Spleen (tissue), 11 donors: ENCODE measurements around the gene CSRP1. TPM values are rescaled to one million over a fixed set of nuclear protein-coding genes. Genes with fewer than 3 reads are reported as not detected.
"Not testable (repeated sequence)": the region's sequence is repeated elsewhere in the genome, so short reads cannot be mapped to it uniquely, and the experiment has no call there.

Experiments used
- DNase-seq: peaks from one replicate; pipeline ENCODE4 v3.0.0-alpha.2; 2020
- H3K27ac ChIP-seq, 8 donors: fragments of 200-600 bp; sonication (generic) in 7 of 8; 1 replicate in 4 of 8; 2 replicates in 4 of 8; pipeline versions ENCODE4 v1.5.0 to v1.8.0; 2016 to 2021; ENCODE audit warnings: inconsistent platforms in 4 of 8, mild to moderate bottlenecking in 4 of 8, moderate library complexity in 1 of 8
- H3K27me3 ChIP-seq, 7 donors: fragments of 200-600 bp; sonication (generic) in 6 of 7; replicated peaks in 1 of 7; 1 replicate in 4 of 7; 2 replicates in 3 of 7; pipeline versions ENCODE4 v1.5.0 to v1.8.0; 2016 to 2021; ENCODE audit warnings: inconsistent platforms in 3 of 7, mild to moderate bottlenecking in 1 of 7
- H3K36me3 ChIP-seq, 6 donors: fragments of 200-600 bp; sonication (generic) in 5 of 6; 1 replicate in 4 of 6; 2 replicates in 2 of 6; pipeline versions ENCODE4 v1.5.0 to v1.8.0; 2016 to 2021; ENCODE audit warnings: inconsistent platforms in 2 of 6
- H3K4me1 ChIP-seq, 6 donors: fragments of 200-600 bp; sonication (generic) in 5 of 6; 1 replicate in 3 of 6; 2 replicates in 3 of 6; pipeline versions ENCODE4 v1.5.0 to v1.8.0; 2016 to 2021; ENCODE audit warnings: inconsistent platforms in 3 of 6
- H3K4me3 ChIP-seq, 8 donors: fragments of 200-600 bp; sonication (generic) in 7 of 8; 1 replicate in 4 of 8; 2 replicates in 4 of 8; pipeline versions ENCODE4 v1.5.0 to v1.8.0; 2016 to 2021; ENCODE audit warnings: inconsistent platforms in 4 of 8, mild to moderate bottlenecking in 4 of 8, moderate library complexity in 2 of 8
- H3K9me3 ChIP-seq, 8 donors: fragments of 200-600 bp; sonication (generic) in 7 of 8; 1 replicate in 4 of 8; 2 replicates in 4 of 8; pipeline versions ENCODE4 v1.5.0 to v1.8.0; 2016 to 2021; ENCODE audit warnings: inconsistent platforms in 4 of 8
- CTCF ChIP-seq, 11 experiments: fragments of 200-600 bp in 7 of 11; fragments of 450-650 bp in 4 of 11; sonication (generic) in 4 of 11; IDR thresholded peaks in 8 of 11; conservative IDR thresholded peaks in 3 of 11; 1 replicate in 7 of 11; 2 replicates in 4 of 11; pipeline versions ENCODE4 v1.4.0 to v1.8.0; 2016 to 2021; ENCODE audit warnings: antibody characterized with exemption in 11 of 11, inconsistent platforms in 4 of 11, mild to moderate bottlenecking in 1 of 11
- POLR2A ChIP-seq, 3 donors: fragments of 450-650 bp; IDR thresholded peaks; one replicate each; pipeline ENCODE4 v1.5.1; 2017; ENCODE audit warnings: antibody characterized with exemption in 3 of 3, mild to moderate bottlenecking in 1 of 3
- POLR2AphosphoS5 ChIP-seq, 3 donors: sonication (generic); formaldehyde crosslinking; IDR thresholded peaks; one replicate each; pipeline ENCODE4 v1.5.1; 2017; ENCODE audit warnings: antibody characterized with exemption in 3 of 3
- WGBS, 5 donors: extraction: QIAGEN DNeasy Blood & Tissue Kit in 3 of 5; methylation state at CpG; one replicate each; pipeline versions ENCODE4 v1.1.5 to v1.1.7; 2013 to 2018; 5-methylcytosine and 5-hydroxymethylcytosine counted together
- intact Hi-C: fragments of 100-400 bp; cut with DNase I; formaldehyde crosslinking; loops from one replicate; pipeline ENCODE4 v1.15.0; 2023; ENCODE audit warnings: low total_unique reads
- polyA plus RNA-seq, 3 donors: library from polyadenylated mRNA; stranded (reverse); fragments of 200-250 nt; gene quantifications; one replicate each; pipeline ENCODE4 v1.2.1, GENCODE V29; 2013
- total RNA-seq, 7 donors: library from RNA; depleted of rRNA in 3 of 7; stranded (reverse); fragments of >200 nt in 3 of 7; fragmentation: NEBNext Ultra II Directional in 4 of 7; extraction: Animal tissue kit (Norgen Biotek cat#: 25700) in 4 of 7; gene quantifications; one replicate each; pipeline versions ENCODE4 v1.1.0 to v1.2.1, GENCODE V29; 2016 to 2021
- donor health status: healthy with polysubstance abuse.
- donor health status: DM: no; HTN: no; CAD: no; lungs with moderate emphysema.
- donor health status: DM: no; HTN: no; CAD: no.
- donor health status: Bipolar disorder and iron deficiency.
- donor health status: healthy.
- donor health status: DM: no; HTN: no; CAD: no.
- donor health status: DM: yes; HTN: yes; CAD: no.

CSRP1 gene
- total and polyA plus RNA-seq, 10 donors, result 67.1 to 360 (median 182) TPM

GRCh38 chr1:201551096-201551495 is 44.2 kb upstream of the CSRP1 start:
- no peak for DNase-seq
- Histone ChIP-seq H3K36me3 (no peaks in the 10 kb centered on the region), H3K4me3 (no peak overlapping the region), H3K27ac (no peak overlapping the region), H3K9me3 (no peaks in the 10 kb centered on the region), H3K27me3 (no peaks in the 10 kb centered on the region), H3K4me1 (peaks cover 0 to 17% (median 1%) of the 10 kb centered on the region in 6 donors)
- intact Hi-C loops, result no loop called here
- TF ChIP-seq POLR2AphosphoS5 (IDR thresholded peaks at IDR 0.05), result no peak
- TF ChIP-seq POLR2A (IDR thresholded peaks at IDR 0.05), result no peak
- 90 to 98% (median 92%) methylated on average over 3 of the region's 3 CpGs for WGBS, 5 donors

DNA sequence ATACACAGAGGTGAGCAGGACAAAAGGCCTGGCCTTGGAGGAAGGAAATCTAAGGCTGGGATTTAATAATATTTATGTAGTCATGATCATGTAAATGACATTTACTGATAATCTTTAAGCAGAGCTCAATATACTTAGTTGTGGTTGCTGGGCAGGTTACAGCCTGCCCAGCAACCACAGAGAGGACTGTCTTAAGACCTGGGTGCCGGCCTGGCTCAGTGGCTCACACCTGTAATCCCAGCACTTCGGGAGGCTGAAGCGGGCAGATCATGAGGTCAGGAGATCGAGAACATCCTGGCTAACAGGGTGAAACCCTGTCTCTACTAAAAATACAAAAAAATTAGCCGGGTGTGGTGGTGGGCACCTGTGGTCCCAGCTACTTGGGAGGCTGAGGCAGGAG is 42.6 kb upstream of the CSRP1 start:
- H3K27me3 ChIP-seq, H3K4me3 ChIP-seq, intact Hi-C loops, H3K36me3 ChIP-seq, H3K27ac ChIP-seq, DNase-seq, H3K9me3 ChIP-seq: not testable (repeated sequence)
- 85 to 97% (median 94%) methylated on average over 5 of the region's 5 CpGs for WGBS, 5 donors
- H3K4me1 ChIP-seq, result peaks cover 0 to 17% (median 3%) of the 10 kb centered on the region in 6 donors

DNA sequence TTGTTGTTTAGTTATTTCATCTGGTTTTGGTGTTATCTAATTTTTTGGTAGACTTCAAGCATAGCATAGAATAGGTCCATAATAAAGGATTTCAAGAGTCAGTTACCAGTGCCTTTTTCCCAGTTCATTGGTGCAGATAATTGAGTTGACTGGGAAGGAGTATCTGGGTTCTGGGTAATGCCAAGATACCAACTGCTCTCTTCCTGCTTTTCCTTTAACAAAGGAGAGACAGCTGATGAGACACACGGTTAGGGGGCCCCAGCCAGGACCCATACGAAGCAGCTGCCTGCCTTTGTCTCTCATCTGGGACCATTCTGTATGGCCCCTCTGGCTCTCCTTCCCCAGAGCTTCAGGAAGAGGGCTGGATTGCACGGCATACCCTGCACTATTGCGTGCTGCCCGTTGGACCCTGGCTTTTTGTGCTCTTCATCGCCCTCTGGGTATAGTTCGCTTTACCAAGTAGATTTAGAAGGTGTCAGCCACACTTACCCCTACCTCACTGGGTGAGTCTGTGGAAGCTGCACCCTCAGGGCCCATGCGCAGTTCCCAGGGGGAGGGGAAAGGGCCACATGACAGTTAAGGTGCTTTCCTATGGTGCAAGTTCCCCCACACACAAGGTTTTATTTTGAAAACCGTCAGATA is 39.0 kb upstream of the CSRP1 start:
- Histone ChIP-seq H3K9me3 (no peaks in the 10 kb centered on the region), H3K36me3 (no peaks in the 10 kb centered on the region), H3K27me3 (peaks cover 0 to 2% (median 0%) of the 10 kb centered on the region in 7 donors), H3K4me3 (no peak overlapping the region), H3K27ac (no peak overlapping the region), H3K4me1 (peaks cover 0 to 43% (median 26%) of the 10 kb centered on the region in 6 donors)
- WGBS, 5 donors, result 30 to 50% (median 41%) methylated on average over 9 of the region's 9 CpGs
- no peak for DNase-seq
- intact Hi-C loops, result no loop called here
- TF ChIP-seq CTCF (IDR thresholded peaks at IDR 0.05 in 8 of 11, conservative IDR thresholded peaks at IDR 0.05 in 3 of 11) (no peak), POLR2AphosphoS5 (IDR thresholded peaks at IDR 0.05) (no peak), POLR2A (IDR thresholded peaks at IDR 0.05) (no peak)

DNA sequence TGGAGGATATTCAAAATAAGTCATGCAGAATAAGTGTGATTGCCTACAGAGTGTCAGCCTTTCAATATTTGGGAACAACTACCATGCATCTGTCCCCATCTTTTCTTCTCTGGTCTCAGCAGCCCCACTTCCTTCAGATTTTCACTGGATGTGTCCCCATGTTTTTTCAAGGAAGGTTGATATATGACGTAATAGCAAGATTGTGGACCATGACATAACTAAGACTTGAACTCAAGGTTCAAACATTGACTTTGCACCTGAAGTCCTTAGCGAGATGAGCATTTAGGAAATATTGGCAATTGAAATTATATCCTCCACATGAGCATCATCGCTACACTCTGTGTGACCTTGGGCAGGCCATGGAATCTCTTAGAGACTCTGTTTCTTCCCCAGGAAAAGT is 37.8 kb upstream of the CSRP1 start:
- no peak overlapping the region for H3K27ac ChIP-seq
- no peak for DNase-seq
- H3K27me3 ChIP-seq, result peaks cover 0 to 12% (median 4%) of the 10 kb centered on the region in 7 donors
- H3K4me3 ChIP-seq, result no peak overlapping the region
- no peaks in the 10 kb centered on the region for H3K9me3 ChIP-seq
- intact Hi-C loops, result no loop called here
- 91 to 97% (median 94%) methylated on average over 3 of the region's 3 CpGs for WGBS, 5 donors
- no peaks in the 10 kb centered on the region for H3K36me3 ChIP-seq
- TF ChIP-seq POLR2A (IDR thresholded peaks at IDR 0.05), result no peak
- no peak for TF ChIP-seq CTCF (IDR thresholded peaks at IDR 0.05 in 8 of 11, conservative IDR thresholded peaks at IDR 0.05 in 3 of 11)
- TF ChIP-seq POLR2AphosphoS5 (IDR thresholded peaks at IDR 0.05), result no peak
- peaks cover 5 to 56% (median 39%) of the 10 kb centered on the region in 6 donors for H3K4me1 ChIP-seq

DNA sequence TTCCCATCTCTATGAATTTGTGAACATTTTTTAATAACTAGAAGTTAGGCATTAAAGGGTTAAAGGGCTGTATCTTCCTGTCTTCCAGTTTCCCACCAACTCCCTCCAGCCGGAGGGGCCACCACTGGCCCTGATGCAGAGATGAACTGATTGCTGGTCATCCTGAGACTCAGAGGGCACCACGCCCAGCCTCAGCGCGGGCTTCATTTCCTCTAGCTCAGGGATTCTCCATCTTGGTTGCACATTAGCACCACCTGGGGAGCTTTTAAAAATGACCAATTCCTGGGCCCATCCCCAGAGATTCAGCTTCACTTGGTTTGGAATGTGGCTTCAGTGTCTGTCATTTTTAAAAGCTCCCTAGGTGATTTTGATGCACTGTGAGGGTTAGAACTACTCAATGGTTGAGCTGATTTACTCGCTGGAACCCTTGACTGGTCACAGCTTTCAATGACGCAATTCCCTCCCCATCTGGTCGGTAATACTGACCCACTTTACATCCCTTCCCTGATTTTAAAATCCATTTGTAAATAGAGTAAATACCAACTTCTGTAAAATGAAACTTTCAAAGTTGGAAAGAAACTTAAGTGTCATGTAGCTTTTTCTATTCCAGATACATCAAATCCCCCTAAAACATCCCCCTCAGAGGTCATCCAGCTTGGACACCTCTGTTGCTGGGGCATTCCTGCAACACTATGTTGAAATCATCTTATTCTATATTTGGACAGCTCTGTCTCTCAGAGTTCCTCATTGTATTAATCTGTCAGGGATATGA is 37.1 kb upstream of the CSRP1 start:
- peak overlapping the region in 4 of 8 donors; percentile 10 to 80 (median 56) for H3K27ac ChIP-seq
- no peak for DNase-seq

More for the DNA sequence above, 37.1 kb upstream of the CSRP1 start:
- no peak overlapping the region for H3K4me3 ChIP-seq
- peaks cover 0 to 18% (median 10%) of the 10 kb centered on the region in 7 donors for H3K27me3 ChIP-seq
- TF ChIP-seq POLR2AphosphoS5 (IDR thresholded peaks at IDR 0.05) (no peak), POLR2A (IDR thresholded peaks at IDR 0.05) (no peak), CTCF (IDR thresholded peaks at IDR 0.05 in 8 of 11, conservative IDR thresholded peaks at IDR 0.05 in 3 of 11) (no peak)
- no peaks in the 10 kb centered on the region for H3K9me3 ChIP-seq
- no peaks in the 10 kb centered on the region for H3K36me3 ChIP-seq
- peaks cover 9 to 62% (median 45%) of the 10 kb centered on the region in 6 donors for H3K4me1 ChIP-seq
- 64 to 81% (median 68%) methylated on average over 7 of the region's 7 CpGs for WGBS, 5 donors
- intact Hi-C loops, result no loop called here
